ENCODE measurements around the gene IMMP2L. TPM values are rescaled to one million over a fixed set of nuclear protein-coding genes. Genes with fewer than 3 reads are reported as not detected.

Gene IMMP2L
- total RNA-seq, 2 experiments from 2014 or later: 8.9 to 18.7 TPM

- DNase-seq: no peak
- Histone ChIP-seq H3K27me3 (ENCODE audit: control insufficient read depth in 1 of 2, insufficient read depth in 2 of 2, low read length in 2 of 2) (no peaks in the 10 kb centered on the region), H3K9me3 (ENCODE audit: control insufficient read depth in 1 of 2, insufficient read depth in 1 of 2, low read length in 2 of 2) (no peaks in the 10 kb centered on the region), H3K36me3 (ENCODE audit: insufficient read depth, low read length) (no peaks in the 10 kb centered on the region), H3K27ac (ENCODE audit: low read depth in 1 of 2, low read length in 2 of 2) (no peak overlapping the region), H3K4me1 (ENCODE audit: insufficient read depth, low read length) (no peaks in the 10 kb centered on the region), H3K4me3 (ENCODE audit: low read length) (no peak overlapping the region)
- H3K4me3 Mint-ChIP-seq: no peak overlapping the region
- no peak overlapping the region for H3K27ac Mint-ChIP-seq
- no peaks in the 10 kb centered on the region for H3K27me3 Mint-ChIP-seq
- no peak for ATAC-seq (ENCODE audit: poor library complexity)
- no peaks in the 10 kb centered on the region for H3K4me1 Mint-ChIP-seq (ENCODE audit: low read depth)
- peaks cover 2% of the 10 kb centered on the region for H3K9me3 Mint-ChIP-seq
- POLR2A ChIA-PET: no interaction called here
- CTCF ChIA-PET: no interaction called here
- H3K36me3 Mint-ChIP-seq (ENCODE audit: low read depth): no peaks in the 10 kb centered on the region
- TF ChIP-seq CTCF (IDR thresholded peaks at IDR 0.05): no peak
- intact Hi-C loops (cut with DNase I, micrococcal nuclease): no loop called here
Measured at GRCh38 chr7:111190804-111191203, 371.5 kb downstream of the IMMP2L start.

GRCh38 chr7:111184987-111185386 lies 377.3 kb downstream of the IMMP2L start:
- Histone ChIP-seq H3K27ac (ENCODE audit: low read depth in 1 of 2, low read length in 2 of 2) (no peak overlapping the region), H3K27me3 (ENCODE audit: control insufficient read depth in 1 of 2, insufficient read depth in 2 of 2, low read length in 2 of 2) (no peaks in the 10 kb centered on the region), H3K4me3 (ENCODE audit: low read length) (no peak overlapping the region), H3K36me3 (ENCODE audit: insufficient read depth, low read length) (no peaks in the 10 kb centered on the region), H3K4me1 (ENCODE audit: insufficient read depth, low read length) (no peaks in the 10 kb centered on the region), H3K9me3 (ENCODE audit: control insufficient read depth in 1 of 2, insufficient read depth in 1 of 2, low read length in 2 of 2) (no peaks in the 10 kb centered on the region)
- no peak for ATAC-seq (ENCODE audit: poor library complexity)
- peaks cover 5% of the 10 kb centered on the region for H3K36me3 Mint-ChIP-seq (ENCODE audit: low read depth)
- no peak overlapping the region for H3K4me3 Mint-ChIP-seq
- CTCF ChIA-PET: no interaction called here
- TF ChIP-seq CTCF (IDR thresholded peaks at IDR 0.05): no peak
- intact Hi-C loops (cut with DNase I, micrococcal nuclease): no loop called here
- H3K27ac Mint-ChIP-seq: no peak overlapping the region
- DNase-seq: no peak
- POLR2A ChIA-PET: no interaction called here
- peaks cover 5% of the 10 kb centered on the region for H3K9me3 Mint-ChIP-seq
- H3K27me3 Mint-ChIP-seq: no peaks in the 10 kb centered on the region
- no peaks in the 10 kb centered on the region for H3K4me1 Mint-ChIP-seq (ENCODE audit: low read depth)

- Mint-ChIP-seq H3K4me1 (ENCODE audit: low read depth) (no peaks in the 10 kb centered on the region), H3K4me3 (no peak overlapping the region), H3K27me3 (no peaks in the 10 kb centered on the region), H3K9me3 (peaks cover 5% of the 10 kb centered on the region), H3K27ac (no peak overlapping the region), H3K36me3 (ENCODE audit: low read depth) (peaks cover 9% of the 10 kb centered on the region)
- Histone ChIP-seq H3K27ac (ENCODE audit: low read depth in 1 of 2, low read length in 2 of 2) (no peak overlapping the region), H3K4me3 (ENCODE audit: low read length) (no peak overlapping the region), H3K9me3 (ENCODE audit: control insufficient read depth in 1 of 2, insufficient read depth in 1 of 2, low read length in 2 of 2) (no peaks in the 10 kb centered on the region), H3K36me3 (ENCODE audit: insufficient read depth, low read length) (no peaks in the 10 kb centered on the region), H3K27me3 (ENCODE audit: control insufficient read depth in 1 of 2, insufficient read depth in 2 of 2, low read length in 2 of 2) (no peaks in the 10 kb centered on the region), H3K4me1 (ENCODE audit: insufficient read depth, low read length) (no peaks in the 10 kb centered on the region)
- no peak for TF ChIP-seq CTCF (IDR thresholded peaks at IDR 0.05)
- DNase-seq: no peak
- intact Hi-C loops (cut with DNase I, micrococcal nuclease): no loop called here
- CTCF ChIA-PET: interaction anchor here (0.6 kb wide), 1 partner anchor 134 kb away, joined by 6 read pairs; no protein-coding TSS in a partner anchor
- ATAC-seq (ENCODE audit: poor library complexity): no peak
- POLR2A ChIA-PET: no interaction called here
Measured at GRCh38 chr7:111183321-111183720, 379.0 kb downstream of the IMMP2L start.
